Measurements from ENCODE around the gene ZSCAN20.
A peak's percentile ranks its signal among the peaks of the same experiment; 100 is the strongest.

DNA sequence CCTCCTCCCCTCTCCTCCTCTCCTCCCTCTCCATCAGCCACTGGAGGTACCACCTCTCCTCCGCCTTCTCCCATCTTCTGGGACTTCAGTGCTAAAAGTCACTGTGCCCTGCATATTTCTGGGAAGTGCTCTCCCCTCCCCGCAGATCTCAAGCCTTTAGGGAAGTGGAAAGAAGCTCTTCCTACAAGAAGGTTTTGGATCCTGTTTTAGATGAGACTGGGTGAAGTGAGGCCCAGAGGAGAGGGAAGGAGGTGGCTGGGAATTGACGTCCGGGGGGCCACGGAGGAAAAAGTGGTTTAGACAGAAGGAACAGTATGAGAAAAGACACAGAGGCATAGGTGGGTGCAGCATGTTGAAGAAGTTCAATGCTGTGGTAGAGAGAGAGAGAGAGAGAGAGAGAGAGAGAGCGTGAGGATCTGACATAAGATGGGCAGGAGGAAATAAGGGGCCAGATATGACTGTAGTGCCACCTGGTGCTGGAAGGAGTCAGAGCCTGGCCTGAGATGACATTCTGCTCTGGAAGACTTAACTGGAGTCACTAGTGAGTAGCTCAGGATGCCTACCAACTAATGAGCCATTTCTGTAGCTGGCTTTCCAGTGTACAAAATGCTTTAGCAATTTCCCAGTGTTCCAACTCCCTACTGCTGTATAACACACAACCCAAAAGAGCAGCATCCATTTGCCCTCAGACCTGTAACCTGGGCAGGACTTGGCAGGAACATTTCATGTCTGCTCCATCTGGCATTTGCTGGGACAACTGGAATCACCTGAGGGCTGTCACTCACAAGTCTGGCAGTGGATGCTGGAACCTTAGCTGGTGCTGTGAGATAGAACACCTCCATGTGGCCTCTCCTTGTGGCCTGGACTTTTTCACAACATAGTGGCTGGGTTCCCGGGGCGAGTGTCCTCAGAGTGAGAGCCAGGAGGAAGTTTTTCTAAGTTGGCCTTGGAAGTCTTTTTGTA is 16.6 kb upstream of the ZSCAN20 start:
- no peak for TF ChIP-seq EZH2phosphoT487 (IDR thresholded peaks at IDR 0.05)
- TF ChIP-seq CTCF (IDR thresholded peaks at IDR 0.05) = peak; percentile 68
- no peak for TF ChIP-seq EZH2 (IDR thresholded peaks at IDR 0.05)
